Smooth muscle cell (in vitro differentiated cells): ENCODE data around the gene CACNA1E. TPM values are rescaled to one million over a fixed set of nuclear protein-coding genes. Genes with fewer than 3 reads are reported as not detected.

ENCODE experiments used
- DNase-seq: peaks from one replicate; lab custom pipeline; 2025; ENCODE audit not compliant: unreplicated experiment; lab: John Stamatoyannopoulos, UW
- H2AFZ ChIP-seq: fragments of 200-600 bp; sonication (generic); 2 replicates; pipeline ENCODE4 v1.6.0; 2016; ENCODE audit warnings: antibody characterized with exemption, low read depth, mild to moderate bottlenecking
- H3F3A ChIP-seq: fragments of 200-600 bp; sonication (generic); 2 replicates; pipeline ENCODE4 v1.6.0; 2017; ENCODE audit warnings: antibody characterized with exemption, low read depth
- H3K27ac ChIP-seq: fragments of 200-600 bp; sonication (generic); 2 replicates; pipeline ENCODE4 v1.5.1; 2016; ENCODE audit warnings: low read depth, mild to moderate bottlenecking
- H3K27me3 ChIP-seq: fragments of 200-600 bp; sonication (generic); 2 replicates; pipeline ENCODE4 v1.6.1; 2016; ENCODE audit warnings: low read depth, mild to moderate bottlenecking
- H3K36me3 ChIP-seq: fragments of 200-600 bp; sonication (generic); 2 replicates; pipeline ENCODE4 v1.5.1; 2016; ENCODE audit warnings: low read depth
- H3K4me1 ChIP-seq: fragments of 200-600 bp; sonication (generic); 2 replicates; pipeline ENCODE4 v1.5.1; 2016; ENCODE audit warnings: low read depth
- H3K4me2 ChIP-seq: fragments of 200-600 bp; sonication (generic); 2 replicates; pipeline ENCODE4 v1.6.0; 2016; ENCODE audit warnings: mild to moderate bottlenecking
- H3K4me3 ChIP-seq: fragments of 200-600 bp; sonication (generic); 2 replicates; pipeline ENCODE4 v1.5.1; 2016; ENCODE audit warnings: mild to moderate bottlenecking
- H3K79me2 ChIP-seq: fragments of 200-600 bp; sonication (generic); 2 replicates; pipeline ENCODE4 v1.6.0; 2016; ENCODE audit warnings: low read depth, mild to moderate bottlenecking
- H3K9ac ChIP-seq: fragments of 200-600 bp; sonication (generic); 2 replicates; pipeline ENCODE4 v1.6.0; 2016; ENCODE audit warnings: low read depth
- H3K9me3 ChIP-seq: fragments of 200-600 bp; sonication (generic); replicated peaks from 2 replicates; pipeline ENCODE4 v1.5.1; 2016; ENCODE audit warnings: low read depth
- H4K20me1 ChIP-seq: fragments of 200-600 bp; sonication (generic); 2 replicates; pipeline ENCODE4 v1.6.0; 2016; ENCODE audit warnings: low read depth
- WGBS: methylation state at CpG from one replicate; pipeline ENCODE4 v1.1.7; 2016; ENCODE audit warnings: low lambda C conversion rate; 5-methylcytosine and 5-hydroxymethylcytosine counted together
- polyA plus RNA-seq: library from polyadenylated mRNA; unstranded; fragments of >200 nt; fragmentation: Nextera tagmentation; extraction: Ambion mirVana; gene quantifications from 2 replicates; pipeline ENCODE4 v1.2.1, GENCODE V29; 2016
- total RNA-seq: library from RNA; depleted of rRNA; stranded (reverse); fragments of >200 nt; gene quantifications from 2 replicates; pipeline ENCODE4 v1.2.3, GENCODE V29; 2014
- TF ChIP-seq, protein P1 (sequence below): fragments of 200-600 bp; sonication (generic); IDR thresholded peaks from 2 replicates; pipeline ENCODE4 v1.5.1; 2017; ENCODE audit warnings: borderline replicate concordance, mild to moderate bottlenecking, antibody characterized with exemption; ENCODE audit not compliant: insufficient read depth, poor library complexity, severe bottlenecking

The CACNA1E gene
- total and polyA plus RNA-seq, 2 experiments from 2014 or later: not detected

DNA sequence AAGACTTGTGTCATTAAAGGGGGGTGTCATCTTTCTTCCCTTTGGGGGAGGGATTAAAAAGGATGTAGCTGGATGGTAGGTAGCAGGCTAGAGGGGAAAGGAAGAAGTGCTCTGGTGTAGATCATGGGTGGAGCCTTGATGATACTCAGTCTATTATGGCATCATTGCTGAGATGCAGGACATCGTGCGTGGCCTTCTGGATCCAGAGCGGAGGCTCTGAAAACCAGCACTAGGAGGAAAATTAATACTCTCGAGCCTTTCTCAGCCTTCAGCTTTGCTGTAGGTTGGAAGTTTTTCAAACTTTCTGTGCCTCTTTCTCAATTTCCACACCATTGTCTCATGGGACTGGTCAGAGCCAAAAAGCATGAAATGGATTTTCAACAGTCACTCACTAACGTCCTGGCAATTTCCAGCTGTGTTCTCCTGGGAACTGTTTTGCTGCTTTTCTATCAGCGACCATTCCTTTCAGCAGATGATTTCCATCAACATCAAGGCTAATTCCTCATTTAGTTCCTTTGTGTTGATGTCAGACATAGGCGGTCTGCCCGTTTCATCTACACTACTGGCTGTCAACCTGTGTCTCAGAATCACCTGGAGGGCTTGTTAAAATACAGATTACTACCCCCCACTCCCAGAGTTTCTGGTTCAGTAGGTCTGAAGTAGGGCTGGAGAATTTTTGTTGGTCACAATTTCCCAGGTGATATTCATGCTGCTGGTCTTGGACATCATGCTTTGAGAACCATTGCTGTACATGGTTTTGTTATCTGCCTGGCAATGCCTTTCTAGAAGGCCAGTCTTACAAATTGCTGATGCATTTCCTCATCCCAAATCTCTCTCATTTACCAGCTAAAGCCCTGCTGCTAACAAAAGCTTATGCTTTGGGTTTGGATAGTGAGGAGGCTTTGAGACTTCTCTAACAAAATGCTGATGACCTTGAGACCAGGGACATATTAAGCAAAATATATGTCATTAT, 7.7 kb downstream of the CACNA1E start:
- H3K36me3 ChIP-seq: no peaks in the 10 kb centered on the region
- H3K79me2 ChIP-seq: no peaks in the 10 kb centered on the region
- no peak overlapping the region for H3K9ac ChIP-seq
- DNase-seq: no peak
- H3K4me2 ChIP-seq: no peak overlapping the region
- no peak overlapping the region for H2AFZ ChIP-seq
- no peak overlapping the region for H3K27ac ChIP-seq
- H4K20me1 ChIP-seq: no peaks in the 10 kb centered on the region
- no peak overlapping the region for H3K4me3 ChIP-seq
- TF ChIP-seq, protein P1, sequence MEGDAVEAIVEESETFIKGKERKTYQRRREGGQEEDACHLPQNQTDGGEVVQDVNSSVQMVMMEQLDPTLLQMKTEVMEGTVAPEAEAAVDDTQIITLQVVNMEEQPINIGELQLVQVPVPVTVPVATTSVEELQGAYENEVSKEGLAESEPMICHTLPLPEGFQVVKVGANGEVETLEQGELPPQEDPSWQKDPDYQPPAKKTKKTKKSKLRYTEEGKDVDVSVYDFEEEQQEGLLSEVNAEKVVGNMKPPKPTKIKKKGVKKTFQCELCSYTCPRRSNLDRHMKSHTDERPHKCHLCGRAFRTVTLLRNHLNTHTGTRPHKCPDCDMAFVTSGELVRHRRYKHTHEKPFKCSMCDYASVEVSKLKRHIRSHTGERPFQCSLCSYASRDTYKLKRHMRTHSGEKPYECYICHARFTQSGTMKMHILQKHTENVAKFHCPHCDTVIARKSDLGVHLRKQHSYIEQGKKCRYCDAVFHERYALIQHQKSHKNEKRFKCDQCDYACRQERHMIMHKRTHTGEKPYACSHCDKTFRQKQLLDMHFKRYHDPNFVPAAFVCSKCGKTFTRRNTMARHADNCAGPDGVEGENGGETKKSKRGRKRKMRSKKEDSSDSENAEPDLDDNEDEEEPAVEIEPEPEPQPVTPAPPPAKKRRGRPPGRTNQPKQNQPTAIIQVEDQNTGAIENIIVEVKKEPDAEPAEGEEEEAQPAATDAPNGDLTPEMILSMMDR: no peak
- 78% methylated on average over 8 of the region's 8 CpGs for WGBS
- H3K4me1 ChIP-seq: no peaks in the 10 kb centered on the region
- no peaks in the 10 kb centered on the region for H3F3A ChIP-seq
- peaks cover 77% of the 10 kb centered on the region for H3K27me3 ChIP-seq
- no peaks in the 10 kb centered on the region for H3K9me3 ChIP-seq

DNA sequence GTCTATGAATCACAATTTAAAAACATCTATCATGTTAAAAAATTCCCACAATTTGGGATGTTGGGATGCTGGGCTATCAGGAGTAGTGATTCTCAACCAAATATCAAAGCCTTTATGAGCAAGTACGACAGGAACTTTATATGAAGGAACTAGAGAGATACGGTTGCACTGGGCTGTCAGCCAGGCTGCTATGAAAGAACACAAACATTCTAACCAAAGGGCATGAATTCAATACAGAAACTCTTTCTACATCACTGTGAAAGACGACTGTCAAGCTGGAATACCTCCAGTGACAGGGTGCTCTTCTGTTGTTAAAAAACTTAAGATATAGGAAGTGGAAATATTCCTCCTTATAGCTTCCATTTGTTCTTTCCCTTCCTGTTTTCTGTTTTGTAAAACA, 9.8 kb downstream of the CACNA1E start:
- 74% methylated on average over 3 of the region's 3 CpGs for WGBS
- Histone ChIP-seq H3F3A (no peaks in the 10 kb centered on the region), H3K79me2 (no peaks in the 10 kb centered on the region), H3K4me2 (no peak overlapping the region), H3K36me3 (no peaks in the 10 kb centered on the region), H4K20me1 (no peaks in the 10 kb centered on the region), H3K9ac (no peak overlapping the region), H3K9me3 (no peaks in the 10 kb centered on the region), H3K4me1 (no peaks in the 10 kb centered on the region), H3K27ac (no peak overlapping the region), H3K27me3 (peaks cover 55% of the 10 kb centered on the region), H3K4me3 (no peak overlapping the region), H2AFZ (no peak overlapping the region)
- TF ChIP-seq, protein P1: no peak
- no peak for DNase-seq

DNA sequence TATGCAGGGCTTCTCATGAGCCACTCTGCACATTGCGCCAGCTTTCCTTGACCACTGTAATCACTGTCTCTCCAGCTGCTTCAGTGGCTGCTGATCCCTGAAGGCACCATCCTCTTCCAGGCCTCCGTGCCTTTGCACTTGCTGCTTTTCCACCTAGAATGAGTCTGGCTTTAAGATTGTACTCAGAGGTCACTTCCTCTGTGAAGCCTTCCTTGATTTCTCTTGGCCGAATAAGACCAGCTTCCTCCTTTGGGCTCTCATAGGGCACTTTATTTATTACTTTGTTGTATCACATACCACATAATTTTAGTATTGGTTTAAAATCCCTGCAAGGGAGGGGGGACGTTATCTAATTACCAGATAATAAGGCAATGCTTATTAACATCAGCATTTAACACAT, 10.6 kb downstream of the CACNA1E start:
- DNase-seq: no peak
- H3K79me2 ChIP-seq: no peaks in the 10 kb centered on the region
- no peaks in the 10 kb centered on the region for H4K20me1 ChIP-seq
- no peaks in the 10 kb centered on the region for H3K4me1 ChIP-seq
- H3K27me3 ChIP-seq: peaks cover 48% of the 10 kb centered on the region
- no peak overlapping the region for H2AFZ ChIP-seq
- H3K36me3 ChIP-seq: no peaks in the 10 kb centered on the region
- TF ChIP-seq, protein P1: no peak
- no peak overlapping the region for H3K9ac ChIP-seq
- WGBS: 85% methylated on average over 4 of the region's 4 CpGs
- H3F3A ChIP-seq: no peaks in the 10 kb centered on the region
- no peak overlapping the region for H3K4me2 ChIP-seq
- H3K9me3 ChIP-seq: no peaks in the 10 kb centered on the region
- no peak overlapping the region for H3K27ac ChIP-seq
- no peak overlapping the region for H3K4me3 ChIP-seq

DNA sequence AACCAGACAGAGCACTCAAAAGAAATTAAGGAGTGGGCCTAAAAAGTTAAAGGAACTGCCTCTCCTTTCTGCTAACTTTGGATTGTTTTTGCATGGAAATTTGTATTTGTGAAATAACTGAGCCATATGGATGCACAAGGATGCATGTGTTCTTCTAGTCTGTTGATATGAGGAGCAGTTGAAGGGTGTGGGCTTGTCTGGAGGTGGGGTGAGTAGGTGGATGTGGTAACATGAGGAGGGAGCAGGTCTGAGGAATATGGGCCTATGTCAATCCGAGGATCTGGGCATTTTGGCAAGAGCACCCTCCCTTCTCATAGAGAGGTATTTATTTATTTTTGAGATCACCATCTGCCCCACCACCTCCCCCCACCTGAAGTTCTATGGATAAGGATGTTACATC, 13.4 kb downstream of the CACNA1E start:
- Histone ChIP-seq H3K9ac (no peak overlapping the region), H3K4me2 (no peak overlapping the region), H3K4me3 (no peak overlapping the region), H3F3A (no peaks in the 10 kb centered on the region), H4K20me1 (no peaks in the 10 kb centered on the region), H3K79me2 (no peaks in the 10 kb centered on the region), H3K36me3 (no peaks in the 10 kb centered on the region), H3K4me1 (no peaks in the 10 kb centered on the region), H3K9me3 (no peaks in the 10 kb centered on the region), H2AFZ (no peak overlapping the region), H3K27me3 (peaks cover 24% of the 10 kb centered on the region), H3K27ac (no peak overlapping the region)
- DNase-seq: no peak
- TF ChIP-seq, protein P1: no peak
- 67% methylated on average over 1 of the region's 1 CpG for WGBS
